GM18498 (cell line): ENCODE results near the gene CEP97.
A peak's percentile ranks its signal among the peaks of the same experiment; 100 is the strongest.
"Not testable (repeated sequence)": the region's sequence is repeated elsewhere in the genome, so short reads cannot be mapped to it uniquely, and the experiment has no call there.

Experiments used
- ATAC-seq: cut with Tn5 transposase; IDR thresholded peaks from one replicate; pipeline ENCODE4 v1.9.1; 2021; ENCODE audit warnings: mild to moderate bottlenecking, moderate library complexity; ENCODE audit not compliant: unreplicated experiment

CEP97 gene

DNA sequence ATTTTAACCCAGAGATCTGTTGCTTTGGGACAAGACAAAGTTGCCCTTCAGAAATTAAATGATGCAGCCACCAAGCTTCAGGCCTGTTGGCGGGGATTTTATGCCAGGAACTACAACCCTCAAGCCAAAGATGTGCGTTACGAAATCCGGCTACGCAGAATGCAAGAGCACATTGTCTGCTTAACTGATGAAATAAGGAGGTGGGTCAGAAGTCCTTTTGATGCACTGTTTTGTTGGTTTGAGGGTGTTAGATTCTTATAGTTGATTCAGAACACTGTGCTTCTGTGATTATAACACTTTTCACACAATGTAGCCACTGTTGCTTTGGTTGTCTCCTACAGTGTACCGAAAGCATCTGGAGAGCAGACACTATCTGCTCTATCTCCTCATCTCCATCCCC, 33.8 kb downstream of the CEP97 start:
- no peak for ATAC-seq

DNA sequence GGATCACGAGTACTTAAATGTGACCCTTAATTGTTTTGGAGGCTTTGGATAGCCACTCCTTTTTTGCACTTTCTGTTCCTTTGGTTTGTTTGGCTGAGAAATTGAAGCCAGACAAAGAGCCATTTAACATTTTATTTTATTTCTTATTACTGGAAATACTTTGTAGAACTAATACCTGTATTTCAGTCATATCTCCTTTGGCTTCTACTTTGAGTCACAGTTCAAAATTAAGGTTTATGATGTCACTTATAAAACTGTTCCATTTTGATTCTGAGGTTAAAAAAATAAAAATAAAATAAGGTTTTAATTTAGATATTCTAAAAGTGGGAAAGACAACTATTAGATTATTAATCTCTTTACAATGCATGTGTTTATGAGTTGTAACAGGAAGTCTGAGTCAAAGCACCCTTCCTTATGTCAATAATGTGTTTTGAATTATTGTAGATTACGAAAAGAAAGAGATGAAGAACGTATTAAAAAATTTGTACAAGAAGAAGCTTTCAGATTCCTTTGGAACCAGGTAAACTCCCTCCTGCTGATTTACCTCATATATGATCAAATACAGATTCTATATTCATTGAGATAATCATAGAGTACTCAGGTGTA, 37.7 kb downstream of the CEP97 start:
- no peak for ATAC-seq

DNA sequence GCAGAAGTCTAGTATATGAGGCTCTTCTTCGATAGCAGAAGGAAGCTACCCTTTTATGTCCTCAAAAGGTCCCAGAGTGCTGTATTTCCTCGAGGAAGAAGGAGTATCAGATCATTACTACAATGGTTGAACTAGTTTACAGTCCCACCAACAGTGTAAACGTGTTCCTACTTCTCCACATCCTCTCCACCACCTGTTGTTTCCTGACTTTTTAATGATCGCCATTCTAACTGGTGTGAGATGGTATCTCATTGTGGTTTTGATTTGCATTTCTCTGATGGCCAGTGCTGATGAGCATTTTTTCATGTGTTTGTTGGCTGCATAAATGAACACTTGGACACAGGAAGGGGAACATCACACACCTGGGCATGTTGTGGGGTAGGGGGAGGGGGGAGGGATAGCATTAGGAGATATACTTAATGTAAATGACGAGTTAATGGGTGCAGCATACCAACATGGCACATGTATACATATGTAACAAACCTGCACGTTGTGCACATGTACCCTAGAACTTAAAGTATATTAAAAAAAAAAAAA, 53.4 kb downstream of the CEP97 start:
- not testable (repeated sequence) for ATAC-seq

DNA sequence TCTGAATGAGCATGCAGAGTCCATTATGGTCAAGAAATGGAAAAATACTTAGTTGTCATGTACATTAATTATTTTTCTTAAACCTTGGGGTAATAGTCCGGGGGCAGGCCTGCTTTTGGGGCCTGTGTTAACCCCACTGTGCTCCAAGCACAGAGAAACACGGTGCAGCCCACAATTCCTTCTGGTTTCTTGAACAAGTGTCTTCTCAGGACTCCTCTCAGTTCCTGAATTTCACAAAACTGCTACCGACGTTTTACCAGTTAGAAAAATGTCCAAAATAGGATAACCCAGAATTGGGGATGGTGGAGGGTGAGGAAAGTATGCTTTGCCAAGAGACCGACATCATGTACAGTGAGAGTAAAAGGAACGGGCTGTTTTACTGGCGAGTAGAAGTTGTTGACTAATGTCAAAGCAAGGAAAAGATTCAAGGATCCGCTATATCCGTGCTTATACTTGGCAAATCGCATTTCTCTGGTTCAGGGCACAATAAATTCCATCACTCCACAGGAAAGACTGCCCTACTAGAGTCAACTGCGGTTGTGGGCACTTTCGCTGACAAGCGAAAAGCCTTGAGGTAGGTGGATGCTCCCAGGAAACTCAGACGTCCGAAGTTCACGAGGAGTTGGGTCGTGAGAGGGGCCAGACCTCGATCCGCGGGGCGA, 54.1 kb downstream of the CEP97 start:
- ATAC-seq: no peak

DNA sequence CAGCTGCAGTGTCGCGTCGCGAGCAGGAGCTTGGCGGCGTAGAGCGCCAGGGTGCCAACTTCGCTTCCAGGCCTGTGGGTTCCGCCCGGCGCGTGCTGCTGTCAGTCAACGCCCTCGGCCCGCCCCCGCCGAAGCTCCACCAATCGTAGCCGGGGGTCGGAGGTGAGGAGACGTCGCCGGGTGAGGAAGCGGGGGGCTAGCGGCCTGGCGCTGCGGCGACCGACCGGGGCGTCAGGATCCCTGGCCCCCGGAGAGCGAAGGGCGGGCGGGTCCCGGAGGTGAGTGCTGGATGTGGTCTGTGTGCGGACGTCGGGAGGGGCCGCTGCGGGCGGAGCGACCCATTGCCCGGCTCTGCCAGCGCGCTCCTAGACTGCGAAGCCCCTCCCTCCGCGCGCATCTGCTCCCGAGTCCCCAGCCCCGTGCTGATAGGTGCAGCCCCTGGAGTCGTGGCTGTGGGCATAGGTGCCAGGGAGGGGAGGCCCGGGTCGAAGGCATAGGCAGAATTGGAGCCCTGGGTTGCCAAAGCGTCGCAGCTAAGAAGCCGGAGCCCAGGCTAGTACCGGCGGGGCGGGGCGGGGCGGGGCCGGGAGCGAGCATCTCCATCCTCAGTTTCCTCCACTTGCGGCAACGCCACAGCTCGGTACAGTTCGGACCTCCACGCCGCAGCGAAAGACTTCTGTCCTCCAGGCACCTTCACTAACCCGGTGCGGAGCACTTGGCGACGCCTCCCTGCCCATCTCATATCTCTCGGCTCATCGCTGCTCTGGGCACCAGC, 54.8 kb downstream of the CEP97 start, which contains the start of gene NXPE3:
NXPE3 (plus strand) TSS at position 165 of the 775 bp plus-strand sequence. CDS start 6,386 bp downstream, outside the sequence.
- peak; percentile 96 for ATAC-seq

DNA sequence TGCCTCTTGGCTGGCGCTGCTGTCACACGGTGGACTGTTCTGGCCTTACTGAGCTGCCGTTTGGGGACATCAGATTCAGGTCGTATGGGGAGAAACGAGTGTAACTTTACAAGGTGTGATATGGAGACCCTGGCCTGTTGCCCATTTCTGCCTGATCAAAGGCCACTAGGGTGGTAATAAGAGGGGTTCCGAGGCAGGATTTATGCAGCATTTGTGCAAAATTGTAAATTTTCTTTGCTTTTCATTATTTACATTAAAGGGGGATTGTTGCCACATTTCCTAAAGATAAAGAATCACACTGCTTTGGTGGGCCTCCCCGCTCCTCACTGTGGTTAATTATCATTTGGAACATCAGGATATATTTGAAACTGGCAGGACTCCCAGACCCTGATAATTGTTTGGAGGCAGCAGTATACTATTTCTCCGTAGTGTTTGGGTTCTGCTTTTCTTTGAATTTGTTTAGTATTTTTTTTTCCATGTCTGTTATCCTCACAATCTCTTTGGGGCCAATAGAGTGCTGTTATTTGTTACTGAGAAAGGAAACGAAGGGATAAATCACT, 55.5 kb downstream of the CEP97 start:
- no peak for ATAC-seq

DNA sequence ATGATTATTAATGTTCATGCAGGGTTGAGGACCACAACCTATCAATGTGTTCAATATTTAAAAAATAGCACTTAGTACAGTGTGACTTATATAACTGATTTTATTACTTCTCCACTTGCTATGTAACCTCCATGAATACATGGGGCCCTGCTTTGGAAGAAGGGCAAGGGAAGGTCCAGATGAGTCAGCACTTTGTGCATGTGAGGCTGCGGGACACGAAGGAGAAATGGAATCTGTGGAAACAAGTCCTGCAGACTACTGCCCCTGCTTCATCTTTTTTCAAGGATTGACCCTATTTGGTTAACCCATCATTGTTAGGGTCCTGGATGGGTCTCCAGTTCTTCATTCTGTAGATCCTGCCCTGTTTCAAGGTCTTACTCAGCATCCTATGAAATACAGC, 56.2 kb downstream of the CEP97 start:
- no peak for ATAC-seq

DNA sequence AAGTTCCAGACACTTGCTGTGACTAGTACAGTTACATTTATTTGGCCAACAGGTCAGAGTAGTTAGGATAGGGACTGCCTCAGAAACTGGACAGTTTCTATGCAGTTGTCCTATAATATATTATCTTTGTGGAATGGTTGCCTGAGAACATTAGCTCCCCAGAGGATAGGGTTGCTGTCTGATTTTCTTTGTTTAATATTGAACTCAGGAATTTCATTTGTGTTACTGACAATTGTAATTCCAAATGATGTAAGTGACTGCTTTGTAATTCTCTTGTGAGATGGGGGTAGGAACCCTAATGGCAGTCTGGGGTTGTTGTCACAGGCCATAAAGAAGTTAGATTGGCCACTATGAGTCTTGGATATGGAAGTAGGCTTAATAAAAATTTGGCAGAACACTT, 56.8 kb downstream of the CEP97 start:
- no peak for ATAC-seq

DNA sequence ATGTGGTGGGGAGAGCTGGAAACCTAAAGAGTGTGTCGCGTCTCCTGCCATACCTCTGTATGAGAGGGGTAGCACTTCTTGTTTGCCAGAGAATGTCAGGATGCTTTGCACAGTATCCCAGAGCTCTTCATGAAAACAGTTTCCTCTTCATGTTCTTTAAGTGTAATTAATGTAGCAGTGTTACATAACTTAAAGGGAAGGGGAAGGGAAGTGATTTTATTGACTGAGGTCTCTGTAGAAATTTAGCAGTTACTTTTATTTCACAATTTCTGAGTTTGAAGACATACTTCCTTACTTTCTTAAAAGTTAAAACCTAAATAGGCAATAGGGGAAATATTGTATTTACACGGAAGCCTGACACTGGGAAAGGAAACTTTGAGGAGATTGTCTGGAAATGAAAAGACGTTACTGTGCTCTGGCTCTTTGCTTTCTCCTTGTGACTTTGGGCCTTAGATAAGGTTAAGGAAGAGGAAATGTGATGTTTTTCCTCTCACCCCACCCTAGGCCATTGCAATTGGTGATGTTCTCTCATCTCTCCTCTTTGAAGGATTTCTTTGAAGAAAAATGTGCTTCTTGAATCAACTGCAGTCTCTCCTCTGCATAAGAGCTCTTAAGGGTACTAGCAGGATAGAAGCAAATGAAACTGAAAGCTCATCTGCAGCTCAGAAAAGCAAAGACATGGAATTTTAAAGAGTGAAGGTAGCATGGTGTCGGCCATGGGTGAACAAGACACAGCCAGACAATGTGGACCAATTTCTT, 60.6 kb downstream of the CEP97 start:
- no peak for ATAC-seq

DNA sequence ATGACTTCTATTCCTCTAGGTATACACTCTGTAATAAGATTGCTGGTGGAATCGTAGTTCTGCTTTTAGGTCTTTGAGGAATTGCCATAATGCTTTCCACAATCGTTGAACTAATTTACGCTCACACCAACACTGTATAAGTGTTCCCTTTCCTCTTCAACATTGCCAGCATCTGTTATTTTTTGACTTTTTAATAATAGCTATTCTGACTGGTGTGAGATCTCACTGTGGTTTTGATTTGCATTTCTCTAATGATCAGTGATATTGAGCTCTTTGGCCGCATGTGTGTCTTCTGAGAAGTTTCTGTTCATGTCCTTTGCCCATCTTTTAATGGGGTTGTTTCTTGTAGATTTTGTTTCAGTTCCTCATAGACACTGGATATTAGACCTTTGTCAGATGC, 67.4 kb downstream of the CEP97 start:
- peak; percentile 98 for ATAC-seq

DNA sequence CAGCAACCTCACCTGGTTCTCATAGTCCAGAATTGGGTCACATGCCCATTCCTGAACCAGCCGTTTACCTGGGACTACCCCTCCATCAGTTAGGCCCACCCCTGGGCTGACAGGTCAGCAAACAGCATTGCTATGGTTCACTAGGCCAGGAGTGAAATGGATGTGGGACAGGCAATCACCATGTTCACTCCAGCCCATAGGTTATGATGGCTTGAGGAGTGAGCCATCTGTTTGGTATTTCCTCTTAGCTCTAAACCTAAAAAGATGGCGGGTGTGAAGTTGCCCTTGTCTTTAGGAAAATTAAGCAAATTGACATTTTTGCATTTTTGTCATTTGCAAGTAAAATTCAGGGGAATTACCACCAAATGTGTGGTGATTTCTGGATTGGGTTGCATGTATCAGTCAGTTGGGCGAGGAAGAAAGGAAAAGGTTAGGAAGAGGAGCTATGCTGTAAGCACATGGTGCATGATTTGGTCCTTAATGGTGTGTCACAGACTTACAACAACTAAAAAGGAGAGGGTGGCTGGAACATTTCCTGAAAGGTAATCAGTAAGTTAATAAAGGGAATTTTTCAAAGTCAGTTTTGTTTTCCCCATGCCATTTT, 71.8 kb downstream of the CEP97 start:
- ATAC-seq: no peak

DNA sequence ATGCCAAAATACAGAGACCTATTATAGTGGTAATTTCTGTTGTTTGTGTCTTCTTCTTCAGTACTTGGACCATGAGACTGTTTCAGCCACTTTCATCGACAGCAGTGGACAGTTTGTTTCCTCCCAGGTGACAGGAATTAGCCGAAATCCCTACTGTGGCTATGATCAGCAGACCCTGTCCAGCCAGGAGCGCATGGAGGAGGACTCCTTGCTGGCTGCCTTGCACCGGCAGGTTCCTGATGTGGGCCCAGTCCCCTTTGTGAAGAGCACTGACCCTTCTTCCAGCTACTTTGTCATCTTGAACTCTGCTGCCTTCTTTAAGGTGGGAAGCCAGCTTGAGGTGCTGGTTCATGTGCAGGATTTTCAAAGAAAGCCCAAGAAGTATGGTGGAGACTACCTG, 76.8 kb downstream of the CEP97 start:
- ATAC-seq: no peak

DNA sequence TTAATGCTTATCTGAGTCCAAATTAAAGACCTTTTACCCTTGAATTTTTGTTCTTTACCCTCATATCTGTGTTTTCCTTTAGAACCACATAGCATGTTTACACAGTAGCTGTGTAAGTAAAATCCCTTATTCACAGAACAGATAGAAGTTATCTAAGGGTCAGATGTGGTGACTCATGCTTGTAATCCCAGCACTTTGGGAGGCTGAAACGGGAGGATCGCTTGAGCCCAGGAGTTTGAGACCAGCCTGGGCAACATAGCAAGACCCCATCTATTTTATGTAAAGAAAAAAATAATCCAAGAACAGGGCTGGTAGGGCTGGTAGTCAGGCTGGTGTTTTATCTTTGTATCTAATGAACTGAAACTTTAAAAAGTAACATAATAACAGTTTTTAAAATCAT, 77.8 kb downstream of the CEP97 start:
- ATAC-seq: no peak

DNA sequence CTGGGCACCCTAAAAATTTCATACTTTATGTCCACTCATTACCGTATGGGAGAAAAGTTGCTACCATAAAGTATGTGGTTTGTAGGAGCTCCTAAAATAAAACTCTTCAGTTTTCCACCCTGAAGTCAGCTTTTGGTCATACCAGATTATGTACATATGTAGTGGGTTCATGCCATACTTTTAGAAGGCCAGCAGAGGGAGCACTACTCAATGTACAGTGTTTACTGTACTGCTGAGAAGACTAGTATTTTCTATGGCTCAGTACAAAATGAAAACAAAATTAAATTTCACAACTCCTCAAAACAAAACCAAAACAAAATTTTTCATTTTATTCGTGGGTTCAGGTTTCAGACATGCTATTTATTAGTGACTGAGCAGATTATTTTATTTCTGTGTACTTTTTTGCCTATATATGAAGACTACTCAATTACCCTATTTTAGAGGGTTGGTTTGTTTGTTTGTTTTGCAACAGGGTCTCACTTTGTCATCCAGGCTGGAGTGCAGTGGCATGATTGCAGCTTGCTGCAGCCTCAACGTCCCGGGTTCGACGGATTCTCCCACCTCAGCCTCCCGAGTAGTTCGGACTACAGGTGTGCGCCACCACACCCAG, 78.9 kb downstream of the CEP97 start:
- peak; percentile 92 for ATAC-seq

DNA sequence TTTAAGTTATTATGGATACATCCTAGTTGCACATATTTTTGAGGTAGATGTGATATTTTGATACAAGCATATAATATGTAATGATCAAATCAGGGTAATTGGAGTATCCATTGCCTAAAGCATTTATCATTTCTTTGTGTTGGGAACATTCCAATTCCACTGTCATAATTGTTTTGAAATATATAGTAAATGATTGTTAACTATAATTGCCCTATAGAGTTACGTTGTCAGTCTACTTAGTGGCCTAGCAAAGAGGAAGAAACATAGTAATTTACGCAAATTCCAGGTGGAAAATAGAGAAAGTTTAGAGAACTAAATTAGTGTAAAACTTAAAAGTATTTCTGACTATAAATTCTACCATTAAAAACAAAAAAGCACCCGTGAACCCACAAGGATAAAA, 79.5 kb downstream of the CEP97 start:
- ATAC-seq: no peak

DNA sequence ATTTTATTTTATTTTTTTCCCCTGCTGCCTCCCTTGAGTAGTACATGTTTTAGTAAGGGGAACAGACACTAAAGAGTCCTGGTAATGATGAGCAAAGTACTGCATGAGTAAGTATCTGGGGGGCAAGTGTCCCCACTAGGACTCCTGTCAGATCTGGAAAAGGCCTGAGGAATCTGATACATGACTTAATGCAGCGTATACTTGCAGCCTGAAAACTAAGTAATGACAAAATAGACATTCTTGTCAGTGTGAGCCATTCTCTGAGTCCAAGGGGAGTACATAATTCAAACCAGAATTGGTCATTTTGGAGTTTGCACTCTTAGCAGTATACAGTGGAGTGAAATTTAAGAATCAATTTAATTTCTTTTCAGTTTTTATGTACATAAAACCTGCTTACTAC, 82.1 kb downstream of the CEP97 start:
- ATAC-seq: no peak

DNA sequence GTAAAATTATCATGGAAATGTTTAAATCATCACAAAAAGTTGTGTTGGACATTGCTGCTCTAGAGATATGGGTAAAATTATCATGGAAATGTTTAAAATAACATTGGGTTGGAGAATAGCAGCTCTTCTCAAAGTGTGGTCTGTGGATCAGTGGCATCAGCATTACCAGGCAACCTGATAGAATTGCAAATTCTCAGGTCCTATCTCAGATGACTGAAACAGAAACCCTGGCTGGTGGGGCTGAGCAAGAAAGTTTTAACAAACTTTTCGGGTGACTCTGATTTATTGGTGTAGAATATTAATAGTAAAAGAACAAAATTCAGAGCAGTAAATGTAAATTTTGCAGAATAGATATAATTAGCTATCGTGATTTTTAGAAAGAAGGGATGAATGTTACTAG, 83.5 kb downstream of the CEP97 start:
- ATAC-seq: peak; percentile 74

DNA sequence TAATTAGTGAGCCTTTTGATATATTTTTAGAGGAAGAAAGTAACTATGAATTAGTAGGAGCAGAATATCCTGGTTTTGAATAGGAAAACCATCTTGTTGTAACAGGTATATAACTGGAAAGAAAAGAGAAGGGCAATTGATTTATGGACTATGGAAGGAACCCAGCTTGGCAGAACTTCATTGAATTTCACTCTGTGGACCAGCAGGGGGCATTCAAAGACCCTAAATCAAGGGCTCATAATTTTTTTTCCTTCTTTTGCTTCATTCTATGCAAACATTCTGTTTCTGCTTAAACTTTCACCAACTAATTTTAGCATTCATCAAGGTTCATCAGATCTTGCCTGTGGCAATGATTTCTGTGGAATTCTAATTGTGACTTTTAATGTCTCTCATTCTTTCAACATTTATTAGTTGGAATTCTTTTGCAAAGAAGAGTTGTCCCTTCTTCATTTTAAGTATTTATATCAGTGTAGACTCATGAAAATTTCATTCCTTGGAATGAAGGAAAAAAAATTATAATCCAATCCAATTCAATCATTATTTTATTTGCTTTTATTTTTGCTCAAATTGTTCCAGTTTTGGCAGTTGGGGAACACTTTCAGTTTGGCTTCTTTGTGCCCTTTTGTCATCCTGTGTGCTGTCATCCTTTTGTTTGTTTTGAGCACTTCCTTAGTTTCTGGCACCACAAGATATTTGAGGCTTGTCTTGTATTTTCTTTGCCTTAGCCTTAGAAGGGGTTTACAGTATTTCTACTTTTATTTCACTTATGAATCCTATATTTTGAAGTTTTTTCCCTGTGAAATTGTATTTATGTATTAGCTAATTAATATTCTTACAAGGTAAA, 85.0 kb downstream of the CEP97 start:
- ATAC-seq: peak; percentile 40

DNA sequence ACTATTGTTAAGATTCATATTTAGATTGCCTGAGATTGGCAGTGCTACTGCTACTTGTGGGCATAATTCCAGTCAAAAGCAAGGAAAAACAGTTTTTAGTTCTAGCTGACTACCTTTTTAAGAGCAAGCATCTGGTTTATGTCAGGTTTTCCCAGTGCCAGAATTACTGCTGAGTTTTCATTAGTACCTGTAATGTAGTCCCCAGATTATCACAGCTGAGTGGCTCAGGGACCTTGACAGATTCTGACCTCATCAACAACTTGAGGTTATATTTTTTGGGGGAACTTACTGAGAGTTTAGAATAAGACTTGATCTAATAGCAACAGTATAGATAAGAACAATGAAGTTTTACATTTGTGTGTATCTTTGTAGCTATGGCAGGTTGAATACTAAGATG, 85.6 kb downstream of the CEP97 start:
- ATAC-seq: no peak
